ENCODE measurements around the gene ARHGAP12.

ARHGAP12 gene

GRCh38 chr10:31952066-31952465, 23.4 kb upstream of the ARHGAP12 start:
- FAIRE-seq (no peak), DNase-seq (ENCODE audit: insufficient read length, low spot score) (no peak)

- FAIRE-seq = no peak
- no peak for DNase-seq (ENCODE audit: insufficient read length, low spot score)
These were observed 20.6 kb upstream of the ARHGAP12 start for GRCh38 chr10:31949266-31949665.

- FAIRE-seq = no peak
- no peak for DNase-seq (ENCODE audit: insufficient read length, low spot score)
These were observed 19.4 kb upstream of the ARHGAP12 start for GRCh38 chr10:31948021-31948420.

- FAIRE-seq (no peak), DNase-seq (ENCODE audit: insufficient read length, low spot score) (no peak)
These were observed 18.7 kb upstream of the ARHGAP12 start for GRCh38 chr10:31947144-31947926.

GRCh38 chr10:31945392-31945791, 16.8 kb upstream of the ARHGAP12 start:
- FAIRE-seq = no peak

GRCh38 chr10:31944071-31944433, 15.4 kb upstream of the ARHGAP12 start:
- DNase-seq (ENCODE audit: insufficient read length, low spot score) (no peak), FAIRE-seq (no peak)

More at GRCh38 chr10:31945392-31945791, 16.8 kb upstream of the ARHGAP12 start:
- no peak for DNase-seq (ENCODE audit: insufficient read length, low spot score)

- FAIRE-seq = no peak
- DNase-seq (ENCODE audit: insufficient read length, low spot score) = no peak
These were observed 14.3 kb upstream of the ARHGAP12 start for GRCh38 chr10:31942892-31943291.

GRCh38 chr10:31942435-31942834, 13.8 kb upstream of the ARHGAP12 start:
- no peak for DNase-seq (ENCODE audit: insufficient read length, low spot score)
- FAIRE-seq = no peak

GRCh38 chr10:31940839-31941653, 12.4 kb upstream of the ARHGAP12 start:
- DNase-seq (ENCODE audit: insufficient read length, low spot score) (no peak), FAIRE-seq (no peak)

GRCh38 chr10:31939797-31940708, 11.4 kb upstream of the ARHGAP12 start:
- DNase-seq (ENCODE audit: insufficient read length, low spot score) = no peak
- peak; percentile 33 for FAIRE-seq

- DNase-seq (ENCODE audit: insufficient read length, low spot score) = no peak
These were observed 8.7 kb upstream of the ARHGAP12 start for GRCh38 chr10:31937371-31937770.

GRCh38 chr10:31936933-31937332, 8.3 kb upstream of the ARHGAP12 start:
- no peak for DNase-seq (ENCODE audit: insufficient read length, low spot score)

More at GRCh38 chr10:31937371-31937770, 8.7 kb upstream of the ARHGAP12 start:
- no peak for FAIRE-seq

GRCh38 chr10:31936086-31936485, 7.5 kb upstream of the ARHGAP12 start:
- DNase-seq (ENCODE audit: insufficient read length, low spot score) (no peak), FAIRE-seq (no peak)

More at GRCh38 chr10:31936933-31937332, 8.3 kb upstream of the ARHGAP12 start:
- no peak for FAIRE-seq

GRCh38 chr10:31935678-31936077, 7.0 kb upstream of the ARHGAP12 start:
- FAIRE-seq (no peak), DNase-seq (ENCODE audit: insufficient read length, low spot score) (no peak)

GRCh38 chr10:31932838-31933237, 4.2 kb upstream of the ARHGAP12 start:
- no peak for FAIRE-seq

GRCh38 chr10:31930856-31931255, 2.2 kb upstream of the ARHGAP12 start:
- no peak for FAIRE-seq
- no peak for DNase-seq (ENCODE audit: insufficient read length, low spot score)

More at GRCh38 chr10:31932838-31933237, 4.2 kb upstream of the ARHGAP12 start:
- no peak for DNase-seq (ENCODE audit: insufficient read length, low spot score)

- DNase-seq (ENCODE audit: insufficient read length, low spot score) (peak; percentile 23), FAIRE-seq (peak; percentile 88)
These were observed 1.6 kb upstream of the ARHGAP12 start for GRCh38 chr10:31930023-31930751.

- DNase-seq (ENCODE audit: insufficient read length, low spot score) = peak; percentile 27
- peak; percentile 80 for FAIRE-seq
These were observed 811 bp upstream of the ARHGAP12 start for GRCh38 chr10:31929261-31930022.

GRCh38 chr10:31927884-31928548, 615 bp downstream of the ARHGAP12 start:
- FAIRE-seq (no peak), DNase-seq (ENCODE audit: insufficient read length, low spot score) (peak; percentile 49)

Data from GM19239 (cell line).